NCI-H69 (cell line): ENCODE data around the gene FIBIN.

Experiments used
- DNase-seq: peaks from one replicate; lab custom pipeline; 2025; lab: John Stamatoyannopoulos, UW

The FIBIN gene

GRCh38 chr11:27024865-27025264 is 31.0 kb downstream of the FIBIN start:
- DNase-seq: no peak

- DNase-seq: no peak
Observed at GRCh38 chr11:27025312-27025955, 31.5 kb downstream of the FIBIN start.

GRCh38 chr11:27025957-27026733 is 32.2 kb downstream of the FIBIN start:
- DNase-seq: no peak

- DNase-seq: no peak
Observed at GRCh38 chr11:27028561-27028965, 34.7 kb downstream of the FIBIN start.

- no peak for DNase-seq
Observed at GRCh38 chr11:27029966-27030365, 36.1 kb downstream of the FIBIN start.

GRCh38 chr11:27031754-27032153 is 37.8 kb downstream of the FIBIN start:
- DNase-seq: no peak

- DNase-seq: peak; percentile 56
Observed at GRCh38 chr11:27039873-27040272, 46.0 kb downstream of the FIBIN start.

- DNase-seq: peak; percentile 87
Observed at GRCh38 chr11:27040302-27041115, 46.6 kb downstream of the FIBIN start, which contains the start of gene BBOX1. BBOX1 (plus strand) TSS chr11:27040815; CDS start chr11:27055431, 14,616 bp downstream.

- peak; percentile 46 for DNase-seq
Observed at GRCh38 chr11:27041141-27041899, 47.4 kb downstream of the FIBIN start.
